H9 (cell line): Measurements from ENCODE around the gene CDC26. TPM values are rescaled to one million over a fixed set of nuclear protein-coding genes. Genes with fewer than 3 reads are reported as not detected.

Experiments
- DNase-seq: peaks from one replicate; pipeline ENCODE4 v3.0.0-alpha.2; 2017
- H2AFZ ChIP-seq: one replicate; pipeline ENCODE4 v1.6.1; 2013; ENCODE audit warnings: mild to moderate bottlenecking, low read length, control low read depth, moderate library complexity
- H2AK5ac ChIP-seq: 2 replicates; pipeline ENCODE4 v1.6.1; 2013; ENCODE audit warnings: low read length, control low read depth, mixed read lengths; ENCODE audit not compliant: insufficient read length
- H2BK120ac ChIP-seq: one replicate; pipeline ENCODE4 v1.6.1; 2013; ENCODE audit warnings: low read depth, mild to moderate bottlenecking, low read length, control low read depth, inconsistent platforms; ENCODE audit not compliant: poor library complexity, severe bottlenecking
- H2BK12ac ChIP-seq: 2 replicates; pipeline ENCODE4 v1.6.1; 2013; ENCODE audit warnings: low read length, control low read depth, mixed read lengths, low read depth; ENCODE audit not compliant: insufficient read length
- H2BK15ac ChIP-seq: 2 replicates; pipeline ENCODE4 v1.6.1; 2013; ENCODE audit warnings: low read depth, low read length, control low read depth
- H2BK20ac ChIP-seq: one replicate; pipeline ENCODE4 v1.6.1; 2013; ENCODE audit warnings: low read depth, mild to moderate bottlenecking, low read length, control low read depth, inconsistent platforms; ENCODE audit not compliant: poor library complexity, severe bottlenecking
- H2BK5ac ChIP-seq: 2 replicates; pipeline ENCODE4 v1.6.1; 2013; ENCODE audit warnings: low read length, control low read depth, mixed read lengths; ENCODE audit not compliant: insufficient read length
- H3K14ac ChIP-seq: 2 replicates; pipeline ENCODE4 v1.6.1; 2013; ENCODE audit warnings: low read length, control low read depth; ENCODE audit not compliant: insufficient read depth
- H3K18ac ChIP-seq: 2 replicates; pipeline ENCODE4 v1.6.1; 2013; ENCODE audit warnings: low read depth, mild to moderate bottlenecking, mixed read lengths, low read length, control low read depth; ENCODE audit not compliant: insufficient read length
- H3K23ac ChIP-seq: 2 replicates; pipeline ENCODE4 v1.6.1; 2013; ENCODE audit warnings: low read length, control low read depth, mixed read lengths, low read depth; ENCODE audit not compliant: insufficient read length
- H3K23me2 ChIP-seq: 2 replicates; pipeline ENCODE4 v1.6.1; 2013; ENCODE audit warnings: low read depth, mild to moderate bottlenecking, mixed read lengths, low read length, control low read depth; ENCODE audit not compliant: insufficient read length, poor library complexity, severe bottlenecking
- H3K27ac ChIP-seq: 2 replicates; pipeline ENCODE4 v1.5.1; 2013; ENCODE audit warnings: low read length, control low read depth, mixed read lengths, low read depth; ENCODE audit not compliant: insufficient read length
- H3K27me3 ChIP-seq: 2 replicates; pipeline ENCODE4 v1.6.1; 2013; ENCODE audit warnings: low read length, control low read depth, inconsistent platforms; ENCODE audit not compliant: insufficient read depth
- H3K4ac ChIP-seq: 2 replicates; pipeline ENCODE4 v1.6.1; 2013; ENCODE audit warnings: low read depth, mild to moderate bottlenecking, control low read depth, inconsistent platforms, low read length, moderate library complexity
- H3K4me1 ChIP-seq: 2 replicates; pipeline ENCODE4 v1.6.1; 2013; ENCODE audit warnings: low read length, control low read depth, inconsistent platforms; ENCODE audit not compliant: insufficient read depth
- H3K4me2 ChIP-seq: 2 replicates; pipeline ENCODE4 v1.6.1; 2013; ENCODE audit warnings: low read length, control low read depth, mixed read lengths; ENCODE audit not compliant: insufficient read length, insufficient read depth
- H3K56ac ChIP-seq: 2 replicates; pipeline ENCODE4 v1.6.1; 2013; ENCODE audit warnings: low read depth, mild to moderate bottlenecking, mixed read lengths, low read length, control low read depth; ENCODE audit not compliant: insufficient read length
- H3K79me1 ChIP-seq: 2 replicates; pipeline ENCODE4 v1.6.1; 2013; ENCODE audit warnings: low read depth, mild to moderate bottlenecking, moderate library complexity, low read length, control low read depth, inconsistent platforms; ENCODE audit not compliant: insufficient read depth, poor library complexity, severe bottlenecking
- H3K79me2 ChIP-seq: 2 replicates; pipeline ENCODE4 v1.6.1; 2013; ENCODE audit warnings: low read length, control low read depth, inconsistent platforms; ENCODE audit not compliant: insufficient read depth
- H3K9ac ChIP-seq: 2 replicates; pipeline ENCODE4 v1.6.1; 2013; ENCODE audit warnings: low read length, control low read depth, mixed read lengths; ENCODE audit not compliant: insufficient read length; ENCODE audit errors: extremely low read depth
- H3K9me3 ChIP-seq: one replicate; pipeline ENCODE4 v1.6.1; 2013; ENCODE audit warnings: low read depth, low read length, inconsistent platforms; ENCODE audit not compliant: control insufficient read depth
- H3T11ph ChIP-seq: one replicate; pipeline ENCODE4 v1.6.1; 2013; ENCODE audit warnings: mild to moderate bottlenecking, low read length, control low read depth, inconsistent platforms
- H4K20me1 ChIP-seq: one replicate; pipeline ENCODE4 v1.6.1; 2013; ENCODE audit not compliant: control insufficient read depth, insufficient read length, insufficient read depth
- H4K5ac ChIP-seq: 2 replicates; pipeline ENCODE4 v1.6.1; 2013; ENCODE audit warnings: low read depth, mild to moderate bottlenecking, mixed read lengths, low read length, control low read depth; ENCODE audit not compliant: insufficient read length
- H4K8ac ChIP-seq: replicated peaks from 2 replicates; pipeline ENCODE4 v1.6.1; 2013; ENCODE audit warnings: low read length, control low read depth, mixed read lengths, low read depth; ENCODE audit not compliant: insufficient read length
- H4K91ac ChIP-seq: 2 replicates; pipeline ENCODE4 v1.6.1; 2013; ENCODE audit warnings: low read depth, mild to moderate bottlenecking, moderate library complexity, mixed read lengths, low read length, control low read depth; ENCODE audit not compliant: insufficient read length
- H3K27ac Mint-ChIP-seq, 3 experiments: 2 replicates in 2 of 3; 3 replicates in 1 of 3; pipeline ENCODE4 v1.8.0; 2020 to 2021; ENCODE audit warnings: mixed read lengths in 3 of 3, mild to moderate bottlenecking in 1 of 3, moderate library complexity in 1 of 3
- H3K27me3 Mint-ChIP-seq: 2 replicates; pipeline ENCODE4 v1.8.0; 2021; ENCODE audit warnings: low read depth, mild to moderate bottlenecking, moderate library complexity, mixed read lengths
- H3K36me3 Mint-ChIP-seq, 3 experiments: 2 replicates in 2 of 3; 3 replicates in 1 of 3; pipeline ENCODE4 v1.8.0; 2020 to 2021; ENCODE audit warnings: low read depth in 3 of 3, mixed read lengths in 3 of 3; ENCODE audit not compliant: insufficient read depth in 1 of 3
- H3K4me1 Mint-ChIP-seq, 2 experiments: 2 replicates each; pipeline ENCODE4 v1.8.0; 2020; ENCODE audit warnings: mixed read lengths in 2 of 2
- H3K4me3 Mint-ChIP-seq, 2 experiments: 2 replicates in 1 of 2; 3 replicates in 1 of 2; pipeline ENCODE4 v1.8.0; 2020 to 2021; ENCODE audit warnings: mild to moderate bottlenecking in 2 of 2, mixed read lengths in 2 of 2, moderate library complexity in 1 of 2
- H3K9me3 Mint-ChIP-seq, 2 experiments: 2 replicates in 1 of 2; 3 replicates in 1 of 2; pipeline ENCODE4 v1.8.0; 2020; ENCODE audit warnings: mild to moderate bottlenecking in 2 of 2, mixed read lengths in 2 of 2, moderate library complexity in 1 of 2
- CTCF ChIP-seq: fragments of 200-600 bp; sonication (generic); conservative IDR thresholded peaks from 3 replicates; pipeline ENCODE4 v1.8.0; 2021; ENCODE audit warnings: antibody characterized with exemption, mild to moderate bottlenecking
- WGBS: extraction: QIAGEN DNeasy Blood & Tissue Kit; methylation state at CpG from one replicate; pipeline ENCODE4 v1.1.7; 2013; ENCODE audit warnings: missing lambda C conversion rate, low lambda C conversion rate, mixed read lengths; ENCODE audit not compliant: insufficient read length; ENCODE audit errors: extremely low coverage; 5-methylcytosine and 5-hydroxymethylcytosine counted together
- total RNA-seq: library from RNA; stranded (reverse); gene quantifications from 2 replicates; pipeline ENCODE4 v1.2.1, GENCODE V29; 2021

CDC26 gene
- total RNA-seq, 1 experiment from 2014 or later, result 38.6 TPM

GRCh38 chr9:113311961-113312360, 36.6 kb upstream of the CDC26 start:
- no peaks in the 10 kb centered on the region for H3K23me2 ChIP-seq
- TF ChIP-seq CTCF, result no peak
- no peak overlapping the region for H2AFZ ChIP-seq
- no peak overlapping the region for H3K18ac ChIP-seq
- no peak overlapping the region for H2BK20ac ChIP-seq
- H3K27ac ChIP-seq, result no peak overlapping the region
- no peaks in the 10 kb centered on the region for H4K20me1 ChIP-seq
- H3K4me1 Mint-ChIP-seq, result no peaks in the 10 kb centered on the region
- no peak overlapping the region for H2AK5ac ChIP-seq
- H3K9me3 ChIP-seq, result no peaks in the 10 kb centered on the region
- H2BK120ac ChIP-seq, result no peak overlapping the region
- H3K27ac Mint-ChIP-seq, result no peak overlapping the region
- H3K14ac ChIP-seq, result no peak overlapping the region
- H3K4ac ChIP-seq, result no peak overlapping the region
- no peak overlapping the region for H4K5ac ChIP-seq
- no peaks in the 10 kb centered on the region for H3K79me2 ChIP-seq
- H3K23ac ChIP-seq, result no peak overlapping the region
- H3K4me3 Mint-ChIP-seq, result no peak overlapping the region
- H3T11ph ChIP-seq, result no peak overlapping the region
- H2BK5ac ChIP-seq, result no peak overlapping the region
- no peaks in the 10 kb centered on the region for H3K27me3 ChIP-seq
- no peak overlapping the region for H4K8ac ChIP-seq
- WGBS, result no CpG with 5 or more reads among the region's 3 CpGs
- H4K91ac ChIP-seq, result no peak overlapping the region
- no peak overlapping the region for H2BK12ac ChIP-seq
- H3K79me1 ChIP-seq, result no peaks in the 10 kb centered on the region
- no peaks in the 10 kb centered on the region for H3K36me3 Mint-ChIP-seq
- no peaks in the 10 kb centered on the region; the same call in 1 of the 2 replicates for H3K27me3 Mint-ChIP-seq
- DNase-seq, result no peak
- no peak overlapping the region for H3K56ac ChIP-seq
- H3K9ac ChIP-seq, result no peak overlapping the region
- no peak overlapping the region for H2BK15ac ChIP-seq
- H3K4me2 ChIP-seq, result no peak overlapping the region
- H3K4me1 ChIP-seq, result no peaks in the 10 kb centered on the region
- H3K9me3 Mint-ChIP-seq, result no peaks in the 10 kb centered on the region
